Upper lobe of left lung (tissue), 6 donors: ENCODE measurements around the gene ABCG2. TPM values are rescaled to one million over a fixed set of nuclear protein-coding genes. Genes with fewer than 3 reads are reported as not detected.
"Not testable (repeated sequence)": the region's sequence is repeated elsewhere in the genome, so short reads cannot be mapped to it uniquely, and the experiment has no call there.

Source experiments
- ATAC-seq, 2 donors: fragments of 200-7000 bp; cut with Tn5 transposase; one replicate each; pipeline ENCODE4 v1.9.1; 2022; ENCODE audit warnings: mild to moderate bottlenecking in 2 of 2, moderate library complexity in 2 of 2; ENCODE audit not compliant: low FRiP score in 2 of 2
- DNase-seq, 2 donors: peaks; one replicate each; pipeline ENCODE4 v3.0.0-alpha.2; 2019 to 2020
- H3K27ac ChIP-seq, 4 donors: fragments of 200-600 bp; sonication (generic); one replicate each; pipeline ENCODE4 v1.5.1; 2016 to 2019
- H3K27me3 ChIP-seq, 4 donors: fragments of 200-600 bp; sonication (generic); one replicate each; pipeline ENCODE4 v1.5.1; 2017 to 2019
- H3K36me3 ChIP-seq, 4 donors: fragments of 200-600 bp; sonication (generic); one replicate each; pipeline ENCODE4 v1.5.1; 2016 to 2019
- H3K4me1 ChIP-seq, 4 donors: fragments of 200-600 bp; sonication (generic); one replicate each; pipeline ENCODE4 v1.5.1; 2018 to 2019
- H3K4me3 ChIP-seq, 4 donors: fragments of 200-600 bp; sonication (generic); one replicate each; pipeline ENCODE4 v1.5.1; 2017 to 2019; ENCODE audit warnings: mild to moderate bottlenecking in 2 of 4, moderate library complexity in 1 of 4
- H3K9me3 ChIP-seq, 4 donors: fragments of 200-600 bp; sonication (generic); one replicate each; pipeline ENCODE4 v1.5.1; 2018 to 2019
- EP300 ChIP-seq, 4 donors: sonication (generic); formaldehyde crosslinking; IDR thresholded peaks; one replicate each; pipeline ENCODE4 v1.5.1; 2017; ENCODE audit warnings: antibody characterized with exemption in 4 of 4, control low read depth in 2 of 4
- POLR2A ChIP-seq, 4 donors: fragments of 450-650 bp; IDR thresholded peaks; one replicate each; pipeline ENCODE4 v1.5.1; 2016 to 2017; ENCODE audit warnings: antibody characterized with exemption in 4 of 4, mild to moderate bottlenecking in 2 of 4
- POLR2AphosphoS5 ChIP-seq, 2 donors: sonication (generic); formaldehyde crosslinking; IDR thresholded peaks; one replicate each; pipeline ENCODE4 v1.5.1; 2017; ENCODE audit warnings: antibody characterized with exemption in 2 of 2
- WGBS, 2 donors: methylation state at CpG; one replicate each; pipeline ENCODE4 v1.1.5; 2017 to 2018; 5-methylcytosine and 5-hydroxymethylcytosine counted together
- total RNA-seq, 6 donors: library from RNA; depleted of rRNA in 4 of 6; stranded (reverse); fragments of >200 nt in 4 of 6; gene quantifications; one replicate each; pipeline versions ENCODE4 v1.1.0 to v1.2.1, GENCODE V29; 2016 to 2021
- TF ChIP-seq, protein P1 (sequence below), 6 experiments: fragments of 450-650 bp in 4 of 6; fragments of 200-600 bp in 2 of 6; sonication (generic) in 2 of 6; IDR thresholded peaks; one replicate each; pipeline ENCODE4 v1.5.1; 2016 to 2019; ENCODE audit warnings: antibody characterized with exemption in 6 of 6
- donor health status: DM: no; HTN: no; CAD: no; lungs with moderate emphysema.
- donor health status: DM: no; HTN: yes; CAD: no; lungs with severe emphysema.

The ABCG2 gene
- total RNA-seq, 6 donors from 2014 or later: 3.8 to 11.7 (median 5.3) TPM; not detected in 1

DNA sequence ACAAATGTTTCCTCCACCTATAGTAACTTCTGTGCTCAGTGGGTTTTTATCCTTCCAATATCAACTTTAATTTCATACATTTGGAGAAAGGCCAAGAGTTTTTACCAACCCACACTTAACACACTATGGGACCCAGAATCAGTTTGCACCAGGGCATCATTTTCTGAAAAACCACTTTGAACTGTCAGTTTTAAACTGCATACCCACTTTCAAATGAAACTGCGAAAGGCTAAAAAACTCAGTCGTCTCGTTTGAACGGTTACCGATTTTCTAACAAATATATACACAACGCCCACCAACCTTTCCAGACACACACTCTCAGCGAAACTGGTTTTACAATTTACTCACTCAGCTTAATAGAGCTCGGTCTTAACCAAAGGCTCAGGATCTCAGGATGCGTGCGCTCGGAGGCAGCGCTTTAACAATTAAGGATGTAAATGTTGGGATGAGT, 376 bp downstream of the ABCG2 start:
- Histone ChIP-seq H3K27ac (no peak overlapping the region), H3K36me3 (no peaks in the 10 kb centered on the region), H3K4me1 (peaks cover 0 to 13% (median 9%) of the 10 kb centered on the region in 4 donors), H3K9me3 (no peaks in the 10 kb centered on the region), H3K27me3 (no peaks in the 10 kb centered on the region), H3K4me3 (peak overlapping the region; percentile 1 to 80 (median 52))
- no peak for TF ChIP-seq POLR2AphosphoS5 (IDR thresholded peaks at IDR 0.05)
- TF ChIP-seq EP300 (IDR thresholded peaks at IDR 0.05): no peak
- TF ChIP-seq, protein P1, sequence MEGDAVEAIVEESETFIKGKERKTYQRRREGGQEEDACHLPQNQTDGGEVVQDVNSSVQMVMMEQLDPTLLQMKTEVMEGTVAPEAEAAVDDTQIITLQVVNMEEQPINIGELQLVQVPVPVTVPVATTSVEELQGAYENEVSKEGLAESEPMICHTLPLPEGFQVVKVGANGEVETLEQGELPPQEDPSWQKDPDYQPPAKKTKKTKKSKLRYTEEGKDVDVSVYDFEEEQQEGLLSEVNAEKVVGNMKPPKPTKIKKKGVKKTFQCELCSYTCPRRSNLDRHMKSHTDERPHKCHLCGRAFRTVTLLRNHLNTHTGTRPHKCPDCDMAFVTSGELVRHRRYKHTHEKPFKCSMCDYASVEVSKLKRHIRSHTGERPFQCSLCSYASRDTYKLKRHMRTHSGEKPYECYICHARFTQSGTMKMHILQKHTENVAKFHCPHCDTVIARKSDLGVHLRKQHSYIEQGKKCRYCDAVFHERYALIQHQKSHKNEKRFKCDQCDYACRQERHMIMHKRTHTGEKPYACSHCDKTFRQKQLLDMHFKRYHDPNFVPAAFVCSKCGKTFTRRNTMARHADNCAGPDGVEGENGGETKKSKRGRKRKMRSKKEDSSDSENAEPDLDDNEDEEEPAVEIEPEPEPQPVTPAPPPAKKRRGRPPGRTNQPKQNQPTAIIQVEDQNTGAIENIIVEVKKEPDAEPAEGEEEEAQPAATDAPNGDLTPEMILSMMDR (IDR thresholded peaks at IDR 0.05): no peak
- no peak for TF ChIP-seq POLR2A (IDR thresholded peaks at IDR 0.05)
- DNase-seq: no peak
- no peak for ATAC-seq
- WGBS, 2 donors: 3 to 13% methylated on average over 12 of the region's 12 CpGs

DNA sequence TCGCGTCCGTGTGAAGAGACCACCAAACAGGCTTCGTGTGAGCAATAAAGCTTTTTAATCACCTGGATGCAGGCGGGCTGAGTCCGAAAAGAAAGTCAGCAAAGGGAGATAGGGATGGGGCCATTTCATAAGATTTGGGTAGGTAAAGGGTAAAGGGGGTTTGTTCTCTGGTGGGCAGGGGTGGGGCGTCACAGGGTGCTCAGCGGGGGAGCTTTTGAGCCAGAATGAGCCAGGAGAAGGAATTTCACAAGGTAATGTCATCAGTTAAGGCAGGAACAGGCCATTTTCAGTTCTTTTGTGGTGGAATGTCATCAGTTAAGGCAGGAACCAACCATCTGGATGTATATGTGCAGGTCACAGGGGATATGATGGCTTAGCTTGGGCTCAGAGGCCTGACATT, 6.1 kb downstream of the ABCG2 start:
- WGBS, 2 donors: 96% methylated on average over 8 of the region's 8 CpGs
- not testable (repeated sequence) for DNase-seq, ATAC-seq, H3K27me3 ChIP-seq, H3K36me3 ChIP-seq, H3K9me3 ChIP-seq, H3K4me1 ChIP-seq, H3K27ac ChIP-seq, H3K4me3 ChIP-seq

DNA sequence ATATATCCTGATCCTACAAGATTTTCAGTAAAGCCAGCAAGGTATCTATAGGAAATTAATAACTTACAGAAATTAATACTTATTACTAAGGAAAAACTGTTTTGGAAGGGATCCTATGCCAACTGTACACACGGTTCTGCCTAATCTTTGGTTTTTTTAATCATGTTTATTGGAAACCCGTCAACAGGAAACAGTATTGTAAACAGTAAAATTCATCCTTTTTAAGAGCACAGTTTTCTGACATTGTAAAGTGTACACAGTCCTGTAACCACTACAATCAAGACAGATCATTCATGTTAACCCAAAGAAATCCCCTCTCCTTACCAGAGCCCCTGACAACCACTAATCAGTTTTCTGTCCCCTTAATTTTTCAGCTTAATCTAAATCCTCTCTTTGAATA, 9.9 kb downstream of the ABCG2 start:
- ATAC-seq: no peak
- Histone ChIP-seq H3K9me3 (no peaks in the 10 kb centered on the region), H3K4me3 (no peak overlapping the region), H3K36me3 (no peaks in the 10 kb centered on the region), H3K27ac (no peak overlapping the region), H3K27me3 (no peaks in the 10 kb centered on the region), H3K4me1 (no peaks in the 10 kb centered on the region)
- TF ChIP-seq EP300 (IDR thresholded peaks at IDR 0.05): no peak
- TF ChIP-seq POLR2A (IDR thresholded peaks at IDR 0.05): no peak
- TF ChIP-seq, protein P1 (IDR thresholded peaks at IDR 0.05): no peak
- TF ChIP-seq POLR2AphosphoS5 (IDR thresholded peaks at IDR 0.05): no peak
- no peak for DNase-seq
- WGBS, 2 donors: 53 to 63% methylated on average over 2 of the region's 2 CpGs

DNA sequence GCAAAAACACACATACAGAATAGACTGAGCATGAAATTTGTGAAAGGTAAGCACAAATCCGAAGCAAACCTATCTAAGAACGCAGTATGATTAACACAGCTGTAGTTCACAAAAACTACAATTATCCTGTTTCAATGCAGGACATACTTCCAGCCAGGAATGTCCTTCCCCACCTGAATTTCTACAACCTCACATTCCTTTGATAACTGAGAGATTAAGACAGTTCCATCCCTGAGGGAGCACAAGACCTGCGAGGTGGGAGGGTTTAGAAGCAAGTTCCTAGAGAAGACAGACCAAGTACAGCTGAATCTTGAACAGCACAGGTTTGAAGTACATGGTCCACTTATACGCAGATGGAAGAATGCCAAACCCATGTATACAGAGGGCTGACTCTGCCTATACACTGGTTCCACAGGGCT, 10.6 kb downstream of the ABCG2 start:
- Histone ChIP-seq H3K27me3 (no peaks in the 10 kb centered on the region), H3K4me1 (no peaks in the 10 kb centered on the region), H3K9me3 (no peaks in the 10 kb centered on the region), H3K27ac (no peak overlapping the region), H3K4me3 (no peak overlapping the region), H3K36me3 (no peaks in the 10 kb centered on the region)
- DNase-seq: no peak
- no peak for ATAC-seq
- no peak for TF ChIP-seq POLR2A (IDR thresholded peaks at IDR 0.05)
- TF ChIP-seq POLR2AphosphoS5 (IDR thresholded peaks at IDR 0.05): no peak
- no peak for TF ChIP-seq EP300 (IDR thresholded peaks at IDR 0.05)
- TF ChIP-seq, protein P1 (IDR thresholded peaks at IDR 0.05): no peak
- 55 to 77% methylated on average over 4 of the region's 4 CpGs for WGBS, 2 donors

DNA sequence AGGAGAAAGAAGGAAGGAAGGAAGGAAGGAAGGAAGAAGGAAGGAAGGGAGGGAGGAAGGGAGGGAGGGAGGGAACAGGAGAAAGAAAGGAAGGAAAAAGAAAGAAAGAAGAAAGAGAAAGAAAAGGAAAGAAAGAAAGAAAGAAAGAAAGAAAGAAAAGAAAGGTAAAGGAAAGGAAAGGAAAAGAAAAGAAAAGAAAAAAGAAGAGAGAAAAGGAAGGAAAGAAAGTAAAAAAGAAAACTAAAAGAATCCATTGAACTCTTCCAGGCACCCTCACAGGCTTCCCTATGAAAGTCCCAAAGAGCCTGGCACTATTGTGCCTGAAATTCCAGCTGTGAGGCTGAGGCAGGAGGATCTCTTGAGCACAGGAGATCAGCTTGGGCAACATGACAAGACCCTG, 11.5 kb downstream of the ABCG2 start:
- DNase-seq (no peak), ATAC-seq (no peak)
- no peaks in the 10 kb centered on the region for H3K36me3 ChIP-seq
- no peaks in the 10 kb centered on the region for H3K4me1 ChIP-seq
- no peaks in the 10 kb centered on the region for H3K9me3 ChIP-seq
- TF ChIP-seq, protein P1 (IDR thresholded peaks at IDR 0.05): no peak
- TF ChIP-seq POLR2AphosphoS5 (IDR thresholded peaks at IDR 0.05) (no peak), POLR2A (IDR thresholded peaks at IDR 0.05) (no peak), EP300 (IDR thresholded peaks at IDR 0.05) (no peak)
- H3K4me3 ChIP-seq: no peak overlapping the region
- no peak overlapping the region for H3K27ac ChIP-seq
- no peaks in the 10 kb centered on the region for H3K27me3 ChIP-seq
